Liver (tissue), 2 donors: ENCODE data around the gene RABEP2.

ENCODE experiments used
- CTCF ChIP-seq: fragments of 150-350 bp; IDR thresholded peaks from 2 replicates; pipeline ENCODE4 v1.5.1; 2017; ENCODE audit warnings: improper control_type of control experiment, low read depth, low read length; ENCODE audit not compliant: missing input control
- YY1 ChIP-seq: IDR thresholded peaks from 2 replicates; pipeline ENCODE4 v1.6.1; 2016; ENCODE audit warnings: antibody characterized with exemption, mild to moderate bottlenecking
- donor health status: healthy.

GRCh38 chr16:28900601-28901000 is 24.4 kb downstream of the RABEP2 start:
- TF ChIP-seq YY1 (no peak), CTCF (no peak)
